GM10266 (cell line): Measurements from ENCODE around the gene PPP4C.

Experiments used
- DNase-seq: peaks from one replicate; pipeline ENCODE4 v3.0.0; 2012; ENCODE audit errors: extremely low spot score
- CTCF ChIP-seq: IDR thresholded peaks from 2 replicates; pipeline ENCODE4 v1.5.1; 2012; ENCODE audit warnings: mild to moderate bottlenecking, low read depth; ENCODE audit not compliant: control insufficient read depth, insufficient read depth; ENCODE audit errors: missing control alignments

The PPP4C gene

GRCh38 chr16:30060836-30061554 lies 14.8 kb upstream of the PPP4C start:
- TF ChIP-seq CTCF = no peak
- DNase-seq = no peak

GRCh38 chr16:30063278-30063892 lies 12.4 kb upstream of the PPP4C start:
- no peak for DNase-seq
- TF ChIP-seq CTCF = no peak

- peak; percentile 82 for DNase-seq
- peak; percentile 51 for TF ChIP-seq CTCF
Observed at GRCh38 chr16:30063893-30064728, 11.7 kb upstream of the PPP4C start.

- TF ChIP-seq CTCF = no peak
- no peak for DNase-seq
Observed at GRCh38 chr16:30064729-30065101, 11.1 kb upstream of the PPP4C start.

GRCh38 chr16:30065102-30065942 lies 10.5 kb upstream of the PPP4C start, which contains the start of gene ALDOA:
Gene ALDOA (plus strand): TSS chr16:30065760. CDS start chr16:30066898, 1,138 bp downstream.
- DNase-seq = peak; percentile 96
- TF ChIP-seq CTCF = no peak

GRCh38 chr16:30065943-30066760 lies 9.6 kb upstream of the PPP4C start:
- DNase-seq = no peak
- TF ChIP-seq CTCF = no peak
